SK-N-SH (cell line): ENCODE data around the gene IQSEC1. TPM values are rescaled to one million over a fixed set of nuclear protein-coding genes. Genes with fewer than 3 reads are reported as not detected.

Source experiments
- CTCF ChIA-PET: fragments of 300-600, 350-600 bp; formaldehyde crosslinking; extraction: SDS; loops from one replicate; lab custom pipeline; 2021; lab: Yijun Ruan, JAX
- POLR2A ChIA-PET: fragments of 350-600 bp; sonication (Branson Sonifier 250); formaldehyde crosslinking; extraction: SDS; loops from one replicate; lab custom pipeline; 2020; ENCODE audit warnings: antibody characterized with exemption, inconsistent platforms; lab: Yijun Ruan, JAX
- DNase-seq: peaks from one replicate; pipeline ENCODE4 v3.0.0; 2012
- H2AFZ ChIP-seq: fragments of 200-600 bp; sonication (generic); 2 replicates; pipeline ENCODE4 v1.8.1; 2016; ENCODE audit warnings: antibody characterized with exemption, mild to moderate bottlenecking, low read depth
- H3F3A ChIP-seq: fragments of 200-600 bp; sonication (generic); replicated peaks from 2 replicates; pipeline ENCODE3; 2016; ENCODE audit warnings: antibody characterized with exemption, mild to moderate bottlenecking; ENCODE audit not compliant: insufficient read depth
- H3K27ac ChIP-seq, 2 experiments: fragments of 200-500 bp in 1 of 2; fragments of 200-600 bp in 1 of 2; sonication (Bioruptor generic) in 1 of 2; sonication (generic), shearing (Covaris generic) in 1 of 2; 2 replicates each; pipeline versions ENCODE4 v1.5.1 to v1.6.1; 2014 to 2016; ENCODE audit warnings: low read depth in 2 of 2, inconsistent platforms in 1 of 2, low read length in 1 of 2, mild to moderate bottlenecking in 1 of 2, mixed read lengths in 1 of 2
- H3K27me3 ChIP-seq: fragments of 200-600 bp; sonication (generic), shearing (Covaris generic); 2 replicates; pipeline ENCODE4 v1.6.1; 2016; ENCODE audit warnings: mixed run types; ENCODE audit not compliant: insufficient read depth
- H3K36me3 ChIP-seq, 2 experiments: fragments of 200-500 bp in 1 of 2; fragments of 200-600 bp in 1 of 2; sonication (Bioruptor generic) in 1 of 2; sonication (generic) in 1 of 2; replicated peaks in 1 of 2; 2 replicates each; pipeline versions ENCODE3 to v1.5.1; 2014 to 2016; ENCODE audit warnings: low read length in 1 of 2, mild to moderate bottlenecking in 1 of 2; ENCODE audit not compliant: insufficient read depth in 2 of 2, control insufficient read depth in 1 of 2
- H3K4me1 ChIP-seq, 2 experiments: fragments of 200-500 bp in 1 of 2; fragments of 200-600 bp in 1 of 2; sonication (Bioruptor generic) in 1 of 2; sonication (generic), shearing (Covaris generic) in 1 of 2; 2 replicates each; pipeline versions ENCODE4 v1.5.1 to v1.6.1; 2014 to 2016; ENCODE audit warnings: low read depth in 1 of 2, low read length in 1 of 2, mixed run types in 1 of 2; ENCODE audit not compliant: insufficient read depth in 2 of 2, control insufficient read depth in 1 of 2
- H3K4me2 ChIP-seq: fragments of 200-600 bp; sonication (generic), shearing (Covaris generic); 2 replicates; pipeline ENCODE4 v1.6.1; 2017; ENCODE audit warnings: mixed run types
- H3K4me3 ChIP-seq, 2 experiments: fragments of 200-500 bp in 1 of 2; fragments of 200-600 bp in 1 of 2; sonication (Bioruptor generic) in 1 of 2; sonication (generic), shearing (Covaris generic) in 1 of 2; 2 replicates each; pipeline versions ENCODE4 v1.5.1 to v1.8.1; 2014 to 2016; ENCODE audit warnings: low read depth in 2 of 2, inconsistent platforms in 1 of 2, low read length in 1 of 2, mild to moderate bottlenecking in 1 of 2, mixed read lengths in 1 of 2, moderate library complexity in 1 of 2
- H3K79me2 ChIP-seq: fragments of 200-600 bp; sonication (generic); 2 replicates; pipeline ENCODE4 v1.8.1; 2017; ENCODE audit warnings: mild to moderate bottlenecking; ENCODE audit not compliant: insufficient read depth
- H3K9ac ChIP-seq: fragments of 200-600 bp; sonication (generic); 2 replicates; pipeline ENCODE4 v1.6.1; 2017; ENCODE audit warnings: mixed run types
- H3K9me2 ChIP-seq: fragments of 200-600 bp; sonication (generic); 2 replicates; pipeline ENCODE4 v1.6.1; 2017; ENCODE audit warnings: mixed run types
- H3K9me3 ChIP-seq: fragments of 200-600 bp; sonication (generic); 2 replicates; pipeline ENCODE4 v1.6.1; 2017; ENCODE audit warnings: mixed run types, mild to moderate bottlenecking, moderate library complexity
- H4K20me1 ChIP-seq: fragments of 200-600 bp; sonication (generic); 2 replicates; pipeline ENCODE4 v1.6.1; 2017; ENCODE audit warnings: mild to moderate bottlenecking, mixed run types; ENCODE audit not compliant: insufficient read depth
- ELF1 ChIP-seq: IDR thresholded peaks from 2 replicates; pipeline ENCODE4 v1.4.0; 2012
- EP300 ChIP-seq, 2 experiments: IDR thresholded peaks; 2 replicates each; pipeline versions ENCODE4 v1.4.0 to v1.6.1; 2012; ENCODE audit warnings: borderline replicate concordance in 1 of 2, low read depth in 1 of 2, low read length in 1 of 2
- EZH2phosphoT487 ChIP-seq: fragments of 200-600 bp; sonication (generic); IDR thresholded peaks from 2 replicates; pipeline ENCODE4 v1.6.1; 2017; ENCODE audit warnings: low read depth, mixed run types, mild to moderate bottlenecking, antibody characterized with exemption, moderate library complexity, borderline replicate concordance
- FOSL2 ChIP-seq: IDR thresholded peaks from 2 replicates; pipeline ENCODE4 v1.4.0; 2012; ENCODE audit warnings: low read depth, mild to moderate bottlenecking, moderate library complexity, borderline replicate concordance
- FOXJ3 ChIP-seq: sonication (generic); formaldehyde crosslinking; IDR thresholded peaks from 2 replicates; pipeline ENCODE4 v1.5.1; 2020; ENCODE audit warnings: mild to moderate bottlenecking, missing genetic modification reagents
- FOXM1 ChIP-seq: IDR thresholded peaks from 2 replicates; pipeline ENCODE4 v1.4.0; 2012; ENCODE audit warnings: low read depth, mild to moderate bottlenecking
- GATA2 ChIP-seq: sonication (generic); formaldehyde crosslinking; IDR thresholded peaks from 2 replicates; pipeline ENCODE4 v1.5.0; 2020; ENCODE audit warnings: mild to moderate bottlenecking, missing genetic modification reagents
- MEF2A ChIP-seq: IDR thresholded peaks from 2 replicates; pipeline ENCODE4 v1.4.0; 2012; ENCODE audit warnings: low read depth, borderline replicate concordance
- NFIC ChIP-seq: IDR thresholded peaks from 2 replicates; pipeline ENCODE4 v1.4.0; 2012; ENCODE audit warnings: borderline replicate concordance
- NRF1 ChIP-seq: IDR thresholded peaks from 2 replicates; pipeline ENCODE4 v1.6.1; 2012; ENCODE audit warnings: low read depth, mild to moderate bottlenecking, low read length
- POLR2AphosphoS5 ChIP-seq: IDR thresholded peaks from 2 replicates; pipeline ENCODE4 v1.6.1; 2012; ENCODE audit warnings: low read depth, low read length
- SMC3 ChIP-seq: IDR thresholded peaks from 2 replicates; pipeline ENCODE4 v1.6.1; 2012; ENCODE audit warnings: low read depth, low read length, improper control_type of control experiment
- TEAD4 ChIP-seq: IDR thresholded peaks from 2 replicates; pipeline ENCODE4 v1.4.0; 2012; ENCODE audit warnings: mild to moderate bottlenecking, borderline replicate concordance; ENCODE audit not compliant: insufficient read depth
- USF1 ChIP-seq: IDR thresholded peaks from 2 replicates; pipeline ENCODE4 v1.4.0; 2012; ENCODE audit warnings: low read depth, borderline replicate concordance
- YY1 ChIP-seq: IDR thresholded peaks from 2 replicates; pipeline ENCODE4 v1.4.0; 2012; ENCODE audit warnings: low read depth, mild to moderate bottlenecking
- WGBS: methylation state at CpG from one replicate; pipeline ENCODE4 v1.1.6; 2017; ENCODE audit warnings: low lambda C conversion rate; 5-methylcytosine and 5-hydroxymethylcytosine counted together
- polyA plus RNA-seq, 3 experiments: library from polyadenylated mRNA; depleted of rRNA; stranded (reverse); fragments of >200 nt; gene quantifications; 2 replicates each; pipeline ENCODE4 v1.2.3, GENCODE V29; 2012
- TF ChIP-seq, protein P1 (sequence below): fragments of 150-350 bp; IDR thresholded peaks from 2 replicates; pipeline ENCODE4 v1.6.1; 2016; ENCODE audit warnings: mild to moderate bottlenecking, low read depth, low read length
- TF ChIP-seq, protein P2 (sequence below): IDR thresholded peaks from 2 replicates; pipeline ENCODE4 v1.4.0; 2012; ENCODE audit warnings: low read depth, borderline replicate concordance
- TF ChIP-seq, protein P3 (sequence below): IDR thresholded peaks from 2 replicates; pipeline ENCODE4 v1.6.1; 2012; ENCODE audit warnings: mild to moderate bottlenecking, low read depth, low read length, moderate library complexity
- TF ChIP-seq, protein P4 (sequence below): IDR thresholded peaks from 2 replicates; pipeline ENCODE4; 2012

The IQSEC1 gene
- polyA plus RNA-seq, 1 of the 3 experiments (the other 2 are of a cell fraction): 6.2 TPM

- H3K27me3 ChIP-seq: no peaks in the 10 kb centered on the region
- H3K9me2 ChIP-seq: no peaks in the 10 kb centered on the region
- H4K20me1 ChIP-seq: peaks cover 16% of the 10 kb centered on the region
- no peaks in the 10 kb centered on the region for H3K9me3 ChIP-seq
- no peak overlapping the region; a peak in 1 of 4 replicates for H3K27ac ChIP-seq
- H2AFZ ChIP-seq: no peak overlapping the region
- no peak overlapping the region for H3K4me2 ChIP-seq
- 96% methylated on average over 10 of the region's 10 CpGs for WGBS
- peaks cover 0 to 26% of the 10 kb centered on the region in 2 experiments for H3K36me3 ChIP-seq
- H3K79me2 ChIP-seq: no peaks in the 10 kb centered on the region; the same call in 1 of the 2 replicates
- H3K4me1 ChIP-seq: peaks cover 0 to 42% of the 10 kb centered on the region in 2 experiments; a peak in 2 of 4 replicates
- CTCF ChIA-PET: interaction anchor here (0.6 kb wide), 1 partner anchor 16 kb away, joined by 3 read pairs; no protein-coding TSS in a partner anchor
- no peak for DNase-seq
- no peak overlapping the region for H3K4me3 ChIP-seq
- H3K9ac ChIP-seq: no peak overlapping the region
- TF ChIP-seq MEF2A: no peak
- POLR2A ChIA-PET: no interaction called here
- H3F3A ChIP-seq: no peaks in the 10 kb centered on the region
Observed at GRCh38 chr3:12939137-12939536, 134.1 kb downstream of the IQSEC1 start.

DNA sequence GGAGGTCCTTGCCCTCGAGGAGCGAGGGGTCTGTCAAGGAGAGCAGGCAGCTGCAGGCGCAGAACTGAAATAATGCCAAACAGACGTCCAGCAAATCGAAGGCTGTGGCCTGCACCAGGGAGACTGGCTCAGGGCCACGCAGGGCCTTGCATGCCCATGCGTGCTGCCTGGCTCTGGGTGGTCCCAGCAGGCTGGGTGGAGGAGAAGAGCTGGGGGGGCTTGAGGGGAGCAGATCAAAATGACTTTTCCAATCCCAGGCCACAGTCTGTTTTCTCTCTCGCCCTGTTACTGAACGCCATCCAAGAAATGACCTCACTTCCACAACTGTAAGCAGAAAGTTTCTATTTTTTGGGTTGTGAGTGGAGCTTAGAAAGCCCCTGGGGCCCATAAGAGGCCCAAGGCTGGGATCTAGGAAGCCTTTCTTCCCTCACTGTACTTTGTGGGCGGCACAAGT, 134.9 kb downstream of the IQSEC1 start:
- ChIA-PET CTCF (interaction anchor here (0.6 kb wide), 1 partner anchor 17 kb away, joined by 3 read pairs; no protein-coding TSS in a partner anchor), POLR2A (no interaction called here)
- Histone ChIP-seq H4K20me1 (peaks cover 23% of the 10 kb centered on the region), H3K4me2 (no peak overlapping the region), H3K4me1 (peaks cover 0 to 42% of the 10 kb centered on the region in 2 experiments; a peak in 2 of 4 replicates), H3K27me3 (no peaks in the 10 kb centered on the region), H3K27ac (no peak overlapping the region; a peak in 1 of 4 replicates), H3K36me3 (peaks cover 0 to 34% of the 10 kb centered on the region in 2 experiments), H3K79me2 (no peaks in the 10 kb centered on the region; the same call in 1 of the 2 replicates), H2AFZ (no peak overlapping the region), H3K9me3 (no peaks in the 10 kb centered on the region), H3F3A (no peaks in the 10 kb centered on the region), H3K4me3 (no peak overlapping the region), H3K9me2 (no peaks in the 10 kb centered on the region), H3K9ac (no peak overlapping the region)
- no peak for DNase-seq
- TF ChIP-seq FOXM1 (no peak), EZH2phosphoT487 (no peak), FOXJ3 (no peak), USF1 (no peak), POLR2AphosphoS5 (no peak), NFIC (no peak), YY1 (no peak), MEF2A (no peak), NRF1 (no peak), TEAD4 (no peak), FOSL2 (no peak), ELF1 (no peak), GATA2 (CRISPR knock-in tag) (no peak), EP300 (IDR thresholded peaks at IDR 0.05; ENCODE audit: borderline replicate concordance in 1 of 2, low read depth in 1 of 2, low read length in 1 of 2) (no peak), SMC3 (no peak)
- TF ChIP-seq, protein P1, sequence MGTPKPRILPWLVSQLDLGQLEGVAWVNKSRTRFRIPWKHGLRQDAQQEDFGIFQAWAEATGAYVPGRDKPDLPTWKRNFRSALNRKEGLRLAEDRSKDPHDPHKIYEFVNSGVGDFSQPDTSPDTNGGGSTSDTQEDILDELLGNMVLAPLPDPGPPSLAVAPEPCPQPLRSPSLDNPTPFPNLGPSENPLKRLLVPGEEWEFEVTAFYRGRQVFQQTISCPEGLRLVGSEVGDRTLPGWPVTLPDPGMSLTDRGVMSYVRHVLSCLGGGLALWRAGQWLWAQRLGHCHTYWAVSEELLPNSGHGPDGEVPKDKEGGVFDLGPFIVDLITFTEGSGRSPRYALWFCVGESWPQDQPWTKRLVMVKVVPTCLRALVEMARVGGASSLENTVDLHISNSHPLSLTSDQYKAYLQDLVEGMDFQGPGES: no peak
- TF ChIP-seq, protein P2, sequence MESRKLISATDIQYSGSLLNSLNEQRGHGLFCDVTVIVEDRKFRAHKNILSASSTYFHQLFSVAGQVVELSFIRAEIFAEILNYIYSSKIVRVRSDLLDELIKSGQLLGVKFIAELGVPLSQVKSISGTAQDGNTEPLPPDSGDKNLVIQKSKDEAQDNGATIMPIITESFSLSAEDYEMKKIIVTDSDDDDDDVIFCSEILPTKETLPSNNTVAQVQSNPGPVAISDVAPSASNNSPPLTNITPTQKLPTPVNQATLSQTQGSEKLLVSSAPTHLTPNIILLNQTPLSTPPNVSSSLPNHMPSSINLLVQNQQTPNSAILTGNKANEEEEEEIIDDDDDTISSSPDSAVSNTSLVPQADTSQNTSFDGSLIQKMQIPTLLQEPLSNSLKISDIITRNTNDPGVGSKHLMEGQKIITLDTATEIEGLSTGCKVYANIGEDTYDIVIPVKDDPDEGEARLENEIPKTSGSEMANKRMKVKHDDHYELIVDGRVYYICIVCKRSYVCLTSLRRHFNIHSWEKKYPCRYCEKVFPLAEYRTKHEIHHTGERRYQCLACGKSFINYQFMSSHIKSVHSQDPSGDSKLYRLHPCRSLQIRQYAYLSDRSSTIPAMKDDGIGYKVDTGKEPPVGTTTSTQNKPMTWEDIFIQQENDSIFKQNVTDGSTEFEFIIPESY: no peak
- TF ChIP-seq, protein P3, sequence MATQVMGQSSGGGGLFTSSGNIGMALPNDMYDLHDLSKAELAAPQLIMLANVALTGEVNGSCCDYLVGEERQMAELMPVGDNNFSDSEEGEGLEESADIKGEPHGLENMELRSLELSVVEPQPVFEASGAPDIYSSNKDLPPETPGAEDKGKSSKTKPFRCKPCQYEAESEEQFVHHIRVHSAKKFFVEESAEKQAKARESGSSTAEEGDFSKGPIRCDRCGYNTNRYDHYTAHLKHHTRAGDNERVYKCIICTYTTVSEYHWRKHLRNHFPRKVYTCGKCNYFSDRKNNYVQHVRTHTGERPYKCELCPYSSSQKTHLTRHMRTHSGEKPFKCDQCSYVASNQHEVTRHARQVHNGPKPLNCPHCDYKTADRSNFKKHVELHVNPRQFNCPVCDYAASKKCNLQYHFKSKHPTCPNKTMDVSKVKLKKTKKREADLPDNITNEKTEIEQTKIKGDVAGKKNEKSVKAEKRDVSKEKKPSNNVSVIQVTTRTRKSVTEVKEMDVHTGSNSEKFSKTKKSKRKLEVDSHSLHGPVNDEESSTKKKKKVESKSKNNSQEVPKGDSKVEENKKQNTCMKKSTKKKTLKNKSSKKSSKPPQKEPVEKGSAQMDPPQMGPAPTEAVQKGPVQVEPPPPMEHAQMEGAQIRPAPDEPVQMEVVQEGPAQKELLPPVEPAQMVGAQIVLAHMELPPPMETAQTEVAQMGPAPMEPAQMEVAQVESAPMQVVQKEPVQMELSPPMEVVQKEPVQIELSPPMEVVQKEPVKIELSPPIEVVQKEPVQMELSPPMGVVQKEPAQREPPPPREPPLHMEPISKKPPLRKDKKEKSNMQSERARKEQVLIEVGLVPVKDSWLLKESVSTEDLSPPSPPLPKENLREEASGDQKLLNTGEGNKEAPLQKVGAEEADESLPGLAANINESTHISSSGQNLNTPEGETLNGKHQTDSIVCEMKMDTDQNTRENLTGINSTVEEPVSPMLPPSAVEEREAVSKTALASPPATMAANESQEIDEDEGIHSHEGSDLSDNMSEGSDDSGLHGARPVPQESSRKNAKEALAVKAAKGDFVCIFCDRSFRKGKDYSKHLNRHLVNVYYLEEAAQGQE: no peak
- TF ChIP-seq, protein P4, sequence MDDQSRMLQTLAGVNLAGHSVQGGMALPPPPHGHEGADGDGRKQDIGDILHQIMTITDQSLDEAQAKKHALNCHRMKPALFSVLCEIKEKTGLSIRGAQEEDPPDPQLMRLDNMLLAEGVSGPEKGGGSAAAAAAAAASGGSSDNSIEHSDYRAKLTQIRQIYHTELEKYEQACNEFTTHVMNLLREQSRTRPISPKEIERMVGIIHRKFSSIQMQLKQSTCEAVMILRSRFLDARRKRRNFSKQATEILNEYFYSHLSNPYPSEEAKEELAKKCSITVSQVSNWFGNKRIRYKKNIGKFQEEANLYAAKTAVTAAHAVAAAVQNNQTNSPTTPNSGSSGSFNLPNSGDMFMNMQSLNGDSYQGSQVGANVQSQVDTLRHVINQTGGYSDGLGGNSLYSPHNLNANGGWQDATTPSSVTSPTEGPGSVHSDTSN: no peak
- 93% methylated on average over 8 of the region's 10 CpGs for WGBS
